NCI-H128 (cell line): ENCODE data around the gene BDH1.
"Not testable (repeated sequence)": the region's sequence is repeated elsewhere in the genome, so short reads cannot be mapped to it uniquely, and the experiment has no call there.

Experiments
- DNase-seq: peaks from one replicate; lab custom pipeline; 2025; ENCODE audit not compliant: unreplicated experiment; lab: John Stamatoyannopoulos, UW

Gene BDH1

GRCh38 chr3:197555281-197556261 lies at the start of gene BDH1:
TSS of gene BDH1 (minus strand) at chr3:197555968. CDS start at chr3:197546443, 9,525 bp downstream.
- peak; percentile 33 for DNase-seq

- no peak for DNase-seq
These were observed 47.7 kb upstream of the BDH1 start for GRCh38 chr3:197603317-197603933.

GRCh38 chr3:197602351-197602750 lies 46.6 kb upstream of the BDH1 start:
- DNase-seq, result not testable (repeated sequence)

- not testable (repeated sequence) for DNase-seq
These were observed 45.7 kb upstream of the BDH1 start for GRCh38 chr3:197601566-197601840.

GRCh38 chr3:197600796-197601565 lies 45.2 kb upstream of the BDH1 start:
- DNase-seq, result no peak

- DNase-seq, result no peak
These were observed 43.5 kb upstream of the BDH1 start for GRCh38 chr3:197599089-197599765.

- no peak for DNase-seq
These were observed 42.7 kb upstream of the BDH1 start for GRCh38 chr3:197598404-197598980.

- no peak for DNase-seq
These were observed 41.6 kb upstream of the BDH1 start for GRCh38 chr3:197597335-197597734.

- no peak for DNase-seq
These were observed 39.9 kb upstream of the BDH1 start for GRCh38 chr3:197595470-197596185.

GRCh38 chr3:197593046-197593380 lies 37.2 kb upstream of the BDH1 start:
- no peak for DNase-seq

GRCh38 chr3:197592361-197593045 lies 36.7 kb upstream of the BDH1 start:
- no peak for DNase-seq

GRCh38 chr3:197591816-197592215 lies 36.0 kb upstream of the BDH1 start:
- no peak for DNase-seq

GRCh38 chr3:197590313-197590962 lies 34.7 kb upstream of the BDH1 start:
- DNase-seq, result no peak

- no peak for DNase-seq
These were observed 33.8 kb upstream of the BDH1 start for GRCh38 chr3:197589545-197589944.

- not testable (repeated sequence) for DNase-seq
These were observed 31.0 kb upstream of the BDH1 start for GRCh38 chr3:197586768-197587167.

GRCh38 chr3:197586181-197586580 lies 30.4 kb upstream of the BDH1 start:
- DNase-seq, result no peak

- no peak for DNase-seq
These were observed 29.0 kb upstream of the BDH1 start for GRCh38 chr3:197584733-197585132.

GRCh38 chr3:197583371-197583770 lies 27.6 kb upstream of the BDH1 start:
- DNase-seq, result no peak

GRCh38 chr3:197580253-197580691 lies 24.5 kb upstream of the BDH1 start:
- no peak for DNase-seq
